ENCODE measurements around the gene TFAP2E. TPM values are rescaled to one million over a fixed set of nuclear protein-coding genes. Genes with fewer than 3 reads are reported as not detected.

Gene TFAP2E
- total and polyA plus RNA-seq, 11 donors: 0.12 to 0.57 (median 0.29) TPM; not detected in 3

DNA sequence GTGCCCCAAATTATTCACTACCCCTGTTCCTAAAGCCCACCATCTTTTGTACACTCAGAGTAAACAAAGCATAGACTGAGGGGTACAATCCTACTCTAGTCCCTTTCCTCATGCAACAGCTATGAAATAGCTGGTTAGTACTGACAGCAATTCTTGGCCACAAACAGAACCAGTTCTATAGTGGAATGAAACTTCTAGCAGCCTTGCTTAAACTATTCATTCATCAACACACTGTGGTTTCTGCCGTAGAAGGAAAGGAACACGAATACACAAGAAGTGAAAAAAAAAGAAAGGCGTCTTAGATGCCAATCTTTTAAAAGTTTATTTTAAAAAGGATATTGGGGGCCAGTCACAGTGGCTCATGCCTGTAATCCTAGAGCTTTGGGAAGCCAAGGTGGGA is 58.3 kb downstream of the TFAP2E start:
- H3K36me3 ChIP-seq: peaks cover 0 to 99% (median 88%) of the 10 kb centered on the region in 9 donors
- WGBS, 4 donors: 89 to 91% (median 90%) methylated on average over 3 of the region's 3 CpGs
- DNase-seq: no peak

DNA sequence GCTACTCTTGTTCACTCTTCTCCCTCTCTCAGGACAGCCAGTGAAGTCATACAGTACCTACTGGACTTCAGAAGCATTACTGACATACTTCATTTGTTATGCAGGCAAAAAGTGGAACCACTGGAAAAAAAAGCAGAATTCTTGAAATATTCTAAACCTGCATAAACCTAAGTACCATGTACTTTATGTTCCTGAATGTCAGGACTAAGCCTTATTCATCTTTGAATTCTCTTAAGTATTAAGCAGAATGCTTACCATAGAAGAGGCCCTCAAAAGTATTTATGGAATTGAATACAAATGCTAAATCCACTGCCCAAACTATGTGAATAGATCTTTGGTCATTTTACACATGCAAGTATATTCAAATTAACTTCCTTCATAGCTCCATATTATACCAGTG is 60.4 kb downstream of the TFAP2E start:
- Histone ChIP-seq H3K9me3 (no peaks in the 10 kb centered on the region), H3K27ac (no peak overlapping the region), H3K36me3 (peaks cover 0 to 79% (median 77%) of the 10 kb centered on the region in 9 donors), H3K27me3 (no peaks in the 10 kb centered on the region), H3K4me3 (no peak overlapping the region), H3K4me1 (peaks cover 0 to 31% (median 26%) of the 10 kb centered on the region in 12 donors)
- no peak for ATAC-seq
- no peak for TF ChIP-seq POLR2A (IDR thresholded peaks at IDR 0.05)
- TF ChIP-seq, protein P1, sequence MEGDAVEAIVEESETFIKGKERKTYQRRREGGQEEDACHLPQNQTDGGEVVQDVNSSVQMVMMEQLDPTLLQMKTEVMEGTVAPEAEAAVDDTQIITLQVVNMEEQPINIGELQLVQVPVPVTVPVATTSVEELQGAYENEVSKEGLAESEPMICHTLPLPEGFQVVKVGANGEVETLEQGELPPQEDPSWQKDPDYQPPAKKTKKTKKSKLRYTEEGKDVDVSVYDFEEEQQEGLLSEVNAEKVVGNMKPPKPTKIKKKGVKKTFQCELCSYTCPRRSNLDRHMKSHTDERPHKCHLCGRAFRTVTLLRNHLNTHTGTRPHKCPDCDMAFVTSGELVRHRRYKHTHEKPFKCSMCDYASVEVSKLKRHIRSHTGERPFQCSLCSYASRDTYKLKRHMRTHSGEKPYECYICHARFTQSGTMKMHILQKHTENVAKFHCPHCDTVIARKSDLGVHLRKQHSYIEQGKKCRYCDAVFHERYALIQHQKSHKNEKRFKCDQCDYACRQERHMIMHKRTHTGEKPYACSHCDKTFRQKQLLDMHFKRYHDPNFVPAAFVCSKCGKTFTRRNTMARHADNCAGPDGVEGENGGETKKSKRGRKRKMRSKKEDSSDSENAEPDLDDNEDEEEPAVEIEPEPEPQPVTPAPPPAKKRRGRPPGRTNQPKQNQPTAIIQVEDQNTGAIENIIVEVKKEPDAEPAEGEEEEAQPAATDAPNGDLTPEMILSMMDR (IDR thresholded peaks at IDR 0.05): no peak
- intact Hi-C loops (cut with DNase I): no loop called here
- DNase-seq: no peak

More for the DNA sequence above, 58.3 kb downstream of the TFAP2E start:
- H3K27ac ChIP-seq: no peak overlapping the region
- H3K4me1 ChIP-seq: peaks cover 0 to 9% (median 6%) of the 10 kb centered on the region in 12 donors
- TF ChIP-seq, protein P1 (IDR thresholded peaks at IDR 0.05): no peak
- TF ChIP-seq POLR2A (IDR thresholded peaks at IDR 0.05): no peak
- H3K9me3 ChIP-seq: no peaks in the 10 kb centered on the region
- no peak for ATAC-seq
- H3K27me3 ChIP-seq: no peaks in the 10 kb centered on the region
- intact Hi-C loops (cut with DNase I): no loop called here
- no peak overlapping the region for H3K4me3 ChIP-seq

DNA sequence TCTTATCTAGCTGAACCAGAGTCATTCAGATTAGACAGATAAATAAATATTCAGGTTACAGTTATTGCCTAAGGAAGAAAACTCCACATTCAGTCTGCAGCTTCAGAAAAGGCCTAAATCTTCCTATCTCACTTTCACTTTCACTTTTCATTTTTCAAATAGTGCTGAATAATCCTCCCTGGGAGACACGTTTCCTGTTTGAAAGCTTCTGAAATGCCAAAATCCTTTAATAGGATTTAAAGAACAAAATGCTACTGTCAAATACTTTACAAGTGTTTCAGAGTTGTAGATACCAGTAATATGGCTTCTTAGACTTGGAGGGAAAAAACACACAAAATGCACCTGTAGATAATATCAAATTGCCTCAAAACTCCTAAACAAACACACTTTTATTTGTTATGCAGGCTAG is 64.3 kb downstream of the TFAP2E start:
- ATAC-seq (no peak), DNase-seq (no peak)
- intact Hi-C loops (cut with DNase I): no loop called here
- Histone ChIP-seq H3K4me1 (peaks cover 0 to 48% (median 39%) of the 10 kb centered on the region in 12 donors), H3K36me3 (peaks cover 0 to 40% (median 38%) of the 10 kb centered on the region in 9 donors), H3K4me3 (peak overlapping the region in 9 of 12 donors; percentile 27 to 48 (median 34)), H3K27ac (peak overlapping the region in 11 of 12 donors; percentile 52 to 84 (median 68)), H3K27me3 (no peaks in the 10 kb centered on the region), H3K9me3 (no peaks in the 10 kb centered on the region)
- TF ChIP-seq, protein P1 (IDR thresholded peaks at IDR 0.05): no peak
- TF ChIP-seq POLR2A (IDR thresholded peaks at IDR 0.05): no peak
- WGBS, 4 donors: 0% methylated on average over 1 of the region's 1 CpG

DNA sequence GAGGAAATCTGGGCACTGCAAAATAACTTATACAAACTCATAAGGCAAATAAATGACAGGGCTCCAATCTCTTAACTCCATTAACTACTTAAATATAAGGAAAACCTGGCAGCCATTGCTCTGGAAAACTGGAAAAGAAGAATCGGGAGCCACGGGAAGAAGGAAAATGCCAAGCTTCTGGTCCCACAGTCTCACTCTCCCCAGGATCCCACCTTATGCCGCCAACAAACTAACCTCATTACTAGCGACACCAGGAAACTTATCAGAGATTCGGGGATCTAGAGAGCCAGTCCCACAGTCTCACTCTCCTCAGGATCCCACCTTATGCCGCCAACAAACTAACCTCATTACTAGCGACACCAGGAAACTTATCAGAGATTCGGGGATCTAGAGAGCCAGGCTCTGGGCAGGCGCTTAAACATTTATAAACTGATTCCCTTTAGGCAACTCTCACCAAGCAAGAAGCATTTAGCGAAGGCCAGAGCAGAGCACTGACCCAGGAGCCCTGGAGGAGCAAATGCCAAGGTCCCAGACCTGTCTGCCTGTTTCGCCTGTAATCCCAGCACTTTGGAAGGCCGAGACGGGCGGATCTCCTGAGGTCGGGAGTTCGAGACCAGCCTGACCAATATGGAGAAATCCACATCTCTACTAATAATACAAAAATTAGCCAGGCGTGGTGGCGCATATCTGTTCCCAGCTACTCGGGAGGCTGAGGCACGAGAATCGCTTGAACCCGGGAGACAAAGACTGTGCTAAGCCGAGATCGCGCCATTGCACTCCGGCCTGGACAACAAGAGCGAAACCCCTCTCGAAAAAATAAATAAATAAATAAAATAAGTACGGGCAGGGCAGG is 67.5 kb downstream of the TFAP2E start:
- Histone ChIP-seq H3K4me1 (peaks cover 0 to 51% (median 39%) of the 10 kb centered on the region in 12 donors), H3K36me3 (peaks cover 0 to 8% (median 6%) of the 10 kb centered on the region in 9 donors), H3K27ac (peak overlapping the region; percentile 69 to 95 (median 88)), H3K27me3 (peaks cover 0 to 10% (median 0%) of the 10 kb centered on the region in 9 donors), H3K9me3 (no peaks in the 10 kb centered on the region), H3K4me3 (peak overlapping the region; percentile 69 to 96 (median 82))
- DNase-seq (no peak), ATAC-seq (peak in 1 of 4 donors; percentile 9)
- WGBS, 4 donors: 19 to 20% (median 19%) methylated on average over 29 of the region's 29 CpGs
- intact Hi-C loops (cut with DNase I): loop anchor here in 5 of 10 donors (2.0 to 10.0 kb wide), 4 partner anchors 74 to 128 kb away; partner anchors contain the start of genes C1orf216 (in 5 of the 5) and CLSPN (in 1 of the 5)
- no peak for TF ChIP-seq POLR2A (IDR thresholded peaks at IDR 0.05)
- TF ChIP-seq, protein P1 (IDR thresholded peaks at IDR 0.05): no peak
